Activated CD8-positive, alpha-beta memory T cell treated with anti-CD3 and anti-CD28 coated beads for 48 hours (primary cell): Measurements from ENCODE around the gene AKAP10.
"Not testable (repeated sequence)": the region's sequence is repeated elsewhere in the genome, so short reads cannot be mapped to it uniquely, and the experiment has no call there.

ENCODE experiments used
- DNase-seq, 3 experiments: peaks; one replicate each; pipeline ENCODE4 v3.0.0-alpha.2; 2020; ENCODE audit warnings: low read depth in 2 of 3, low spot score in 2 of 3

AKAP10 gene

DNA sequence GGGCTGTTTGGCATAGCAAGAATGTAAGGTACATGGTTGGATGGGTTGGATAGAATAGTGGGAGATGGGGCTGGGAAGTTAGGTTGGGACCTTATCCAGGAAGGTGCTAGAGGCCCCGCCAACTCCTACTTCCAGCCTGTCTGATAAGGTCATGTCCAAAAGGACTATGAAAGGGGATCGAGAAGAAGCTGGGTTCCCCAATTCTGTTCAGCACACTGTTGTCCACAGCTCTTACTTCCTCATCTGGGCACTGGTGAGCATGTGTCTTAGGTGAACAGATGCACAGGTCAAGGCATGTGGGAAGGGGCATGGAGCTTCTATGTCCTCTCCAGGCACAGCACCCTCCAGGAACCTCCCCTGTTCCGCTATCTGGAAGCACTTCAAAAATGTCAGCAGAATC is 104.3 kb downstream of the AKAP10 start:
- DNase-seq, result no peak

DNA sequence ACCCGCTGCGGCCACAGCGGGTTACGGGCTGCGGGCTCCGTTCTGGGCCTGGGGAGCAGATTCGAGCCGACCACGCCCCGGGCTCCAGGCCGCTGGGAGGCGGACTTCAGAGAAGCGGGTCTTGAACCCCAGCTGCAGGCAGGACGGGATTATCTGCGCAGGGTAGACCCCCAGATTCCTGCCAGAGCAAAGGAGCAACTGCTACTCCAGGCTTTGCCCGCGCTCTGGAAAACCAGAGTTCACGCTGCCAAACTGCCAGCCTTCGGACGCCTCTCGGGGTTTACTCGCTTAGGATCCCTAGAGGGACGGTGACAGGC is 109.6 kb downstream of the AKAP10 start:
- no peak for DNase-seq

- peak in 2 of 3 experiments; percentile 22 to 32 for DNase-seq
Observed at GRCh38 chr17:19867329-19868078, 110.1 kb downstream of the AKAP10 start, which contains the start of gene ULK2. Gene ULK2 (minus strand): TSS chr17:19867936. CDS start chr17:19867417, 519 bp downstream.

DNA sequence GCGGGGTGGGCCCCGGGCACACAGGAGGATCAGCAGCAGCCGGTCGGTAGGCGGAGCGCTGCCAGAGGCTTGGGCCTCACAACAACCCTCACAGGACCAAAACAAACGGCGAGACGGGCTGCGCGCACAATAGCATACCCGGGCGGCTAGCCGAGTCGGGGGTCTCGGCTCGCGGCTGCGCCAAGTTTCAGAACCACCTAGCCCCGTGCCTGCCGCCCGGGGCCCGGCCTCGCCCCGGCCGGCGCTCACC is 110.6 kb downstream of the AKAP10 start:
- DNase-seq, result peak in 2 of 3 experiments; percentile 18 to 20

GRCh38 chr17:19865021-19865420 is 112.6 kb downstream of the AKAP10 start:
- no peak for DNase-seq

DNA sequence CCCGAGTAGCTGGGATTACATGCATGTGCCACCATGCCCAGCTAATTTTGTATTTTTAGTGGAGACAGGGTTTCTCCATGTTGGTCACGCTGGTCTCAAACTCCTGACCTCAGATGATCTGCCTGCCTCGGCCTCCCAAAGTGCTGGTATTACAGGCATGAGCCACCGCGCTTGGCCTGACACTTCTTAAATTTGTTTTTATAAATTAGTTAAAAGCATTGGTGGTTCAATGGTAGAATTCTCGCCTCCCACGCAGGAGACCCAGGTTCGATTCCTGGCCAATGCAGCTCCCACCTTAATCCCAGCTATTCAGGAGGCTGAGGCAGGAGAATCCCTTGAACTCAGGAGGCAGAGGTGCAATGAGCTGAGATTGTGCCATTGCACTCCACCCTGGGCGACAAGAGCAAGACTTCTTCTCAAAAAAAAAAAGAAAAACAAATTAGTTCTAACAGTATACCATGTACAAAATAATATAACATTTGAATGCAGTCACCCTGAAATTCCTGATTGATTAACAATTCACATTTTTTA is 116.9 kb downstream of the AKAP10 start:
- DNase-seq, result not testable (repeated sequence)

GRCh38 chr17:19857640-19858039 is 120.0 kb downstream of the AKAP10 start:
- DNase-seq, result no peak
